GM18858 (cell line): Measurements from ENCODE around the gene APBB1IP.
"Not testable (repeated sequence)": the region's sequence is repeated elsewhere in the genome, so short reads cannot be mapped to it uniquely, and the experiment has no call there.

Experiments used
- ATAC-seq: cut with Tn5 transposase; IDR thresholded peaks from one replicate; pipeline ENCODE4 v1.9.1; 2021; ENCODE audit not compliant: unreplicated experiment

APBB1IP gene

DNA sequence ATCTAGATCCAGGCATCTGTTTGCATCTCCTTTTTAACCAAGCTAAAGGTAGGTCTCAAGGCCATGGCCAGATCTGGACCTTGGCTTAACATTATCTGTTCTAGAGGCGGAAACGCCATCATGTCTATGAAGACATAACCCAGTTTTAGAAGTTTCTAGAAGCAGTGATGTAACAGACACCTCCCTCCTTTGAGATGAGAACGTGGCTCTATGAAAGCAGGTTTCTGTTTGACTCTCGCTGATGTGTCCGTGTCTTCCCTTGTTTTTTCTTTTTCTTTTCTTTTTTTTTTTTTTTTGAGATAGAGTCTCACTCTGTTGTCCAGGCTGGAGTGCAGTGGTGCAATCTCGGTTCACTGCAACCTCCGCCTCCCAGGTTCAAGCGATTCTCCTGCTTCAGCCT lies 36.7 kb downstream of the APBB1IP start:
- ATAC-seq, result peak; percentile 23

DNA sequence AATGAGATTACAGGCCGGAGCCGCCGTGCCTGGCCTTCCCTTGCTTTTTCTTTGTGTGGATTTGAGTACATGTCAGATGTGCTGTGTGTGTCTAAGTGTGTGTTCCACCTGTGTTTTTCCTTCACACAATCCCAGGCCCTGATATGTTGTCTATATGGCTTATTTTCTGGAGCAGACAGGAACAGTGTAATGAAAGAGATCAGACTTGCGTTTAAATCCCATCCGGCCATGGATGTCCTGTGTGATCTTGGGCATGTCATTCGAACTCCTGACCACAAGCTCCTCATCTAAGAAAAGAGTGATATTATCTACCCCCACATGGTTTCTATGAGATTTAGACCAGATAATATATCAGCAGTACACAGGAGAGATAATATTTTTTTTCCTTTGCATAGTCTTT lies 37.2 kb downstream of the APBB1IP start:
- no peak for ATAC-seq

DNA sequence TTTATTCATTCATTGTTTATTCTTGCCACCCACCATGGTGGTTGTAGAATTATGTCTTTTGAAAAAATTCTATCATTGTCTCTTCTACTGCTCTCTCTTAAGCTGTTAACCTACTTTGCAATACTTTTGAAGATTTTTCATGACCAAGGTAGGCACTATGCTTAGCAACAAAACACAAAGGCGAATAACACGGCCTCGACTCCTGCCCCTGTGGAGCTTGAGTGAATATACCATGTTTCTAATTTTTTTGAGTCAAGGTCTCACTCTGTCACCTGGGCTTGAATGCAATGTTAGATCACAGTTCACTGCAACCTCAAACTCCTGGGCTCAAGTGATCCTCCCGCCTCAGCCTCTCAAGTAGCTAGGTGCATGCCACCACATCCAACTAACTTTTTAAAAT lies 39.4 kb downstream of the APBB1IP start:
- ATAC-seq, result no peak

DNA sequence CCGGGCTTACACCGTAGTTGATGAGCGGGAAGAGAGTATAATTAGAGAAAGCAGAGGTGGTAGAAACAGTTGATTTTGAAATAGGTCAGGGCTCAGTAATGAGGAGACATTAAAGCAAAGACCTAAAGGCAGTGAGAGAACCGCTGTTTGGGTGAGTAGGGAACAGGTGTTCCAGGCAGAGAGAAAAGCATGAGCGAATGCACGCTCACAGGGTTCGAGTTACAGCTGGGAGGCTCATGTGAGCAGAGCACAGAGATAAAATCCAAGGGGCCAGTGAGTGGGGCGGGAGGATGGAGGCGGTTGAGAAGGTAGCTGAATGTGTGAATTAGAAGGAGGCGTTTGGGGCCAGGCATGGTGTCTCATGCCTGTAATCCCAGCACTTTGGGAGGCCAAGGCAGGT lies 39.9 kb downstream of the APBB1IP start:
- no peak for ATAC-seq

DNA sequence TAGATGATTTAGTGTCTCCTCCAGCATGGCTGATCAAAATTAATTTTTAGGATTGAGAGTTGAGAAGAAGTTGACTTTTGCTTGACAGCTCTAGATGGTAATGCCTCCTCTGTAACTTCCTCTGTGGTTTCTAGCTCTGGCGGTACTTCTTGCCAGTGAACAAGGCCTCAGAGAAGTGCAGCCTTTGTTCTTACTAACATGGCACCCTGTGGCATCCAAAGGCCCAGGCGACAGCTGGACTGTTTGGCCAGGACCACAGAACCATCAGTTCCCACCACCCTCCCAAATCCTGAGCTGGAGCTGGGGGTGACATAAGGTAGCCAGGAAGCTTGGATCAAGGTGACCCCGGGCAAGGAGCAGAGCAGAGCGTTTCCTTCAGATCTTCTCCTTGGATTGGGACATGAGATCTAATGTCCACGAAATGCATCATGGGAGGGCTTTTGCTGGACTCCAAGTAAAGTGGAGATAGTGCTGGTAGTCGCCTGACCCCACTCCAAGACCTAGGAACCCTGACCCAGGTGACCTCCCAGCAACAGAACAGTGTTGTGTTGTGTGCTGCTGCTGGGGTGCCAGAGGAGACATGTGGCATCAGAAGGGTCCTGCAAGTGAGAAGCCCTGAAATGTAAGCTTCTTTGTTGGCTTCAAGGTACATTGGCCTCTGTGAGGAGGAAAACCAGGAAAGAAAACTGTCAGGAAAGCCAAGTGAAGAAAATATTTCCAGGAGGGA lies 41.8 kb downstream of the APBB1IP start:
- ATAC-seq, result no peak

DNA sequence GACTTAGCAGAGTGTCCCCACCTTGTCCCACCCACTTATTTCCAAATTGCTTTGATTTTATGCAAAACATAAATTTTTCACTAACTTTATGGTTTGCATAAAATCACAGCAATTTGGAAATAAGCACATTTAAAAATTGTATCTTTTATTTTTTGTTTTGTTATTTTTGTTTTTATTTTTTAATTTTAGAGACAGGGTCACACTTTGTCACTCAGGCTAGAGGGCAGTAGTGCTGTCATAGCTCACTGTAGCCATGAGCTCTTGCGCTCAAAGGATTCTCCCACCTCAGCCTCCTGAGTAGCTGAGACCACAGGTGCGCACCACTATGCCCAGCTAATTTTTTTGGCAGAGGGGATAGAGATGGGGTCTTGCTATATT lies 43.2 kb downstream of the APBB1IP start:
- no peak for ATAC-seq

DNA sequence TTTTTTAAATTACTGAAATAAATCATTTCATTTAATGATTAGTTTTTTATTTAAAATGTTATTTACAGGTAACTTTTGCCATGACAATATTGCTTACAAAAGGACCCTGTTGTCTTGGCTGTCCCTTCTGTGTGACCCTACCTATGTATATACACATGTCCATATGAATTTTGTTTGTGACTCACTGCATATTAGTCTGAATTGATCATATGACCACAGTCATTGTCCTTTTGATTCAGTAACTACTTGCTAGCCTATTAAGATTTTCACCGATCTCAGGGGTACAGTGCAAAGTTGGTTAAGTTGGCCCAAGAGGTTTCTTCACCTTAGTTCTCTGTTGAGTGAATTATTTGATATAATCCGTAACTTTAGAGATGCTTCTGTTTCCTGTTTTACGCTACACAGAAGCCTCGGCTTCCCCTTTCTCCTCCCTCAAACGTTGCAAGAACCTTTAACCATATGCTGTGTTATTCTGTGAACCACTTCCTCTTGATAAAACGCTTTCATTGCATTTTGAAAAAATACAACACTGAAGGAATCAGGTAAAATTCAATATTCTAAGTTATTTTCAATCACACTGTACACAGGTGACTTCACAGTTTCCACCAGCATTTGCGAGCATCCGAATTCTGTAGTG lies 43.9 kb downstream of the APBB1IP start:
- peak; percentile 40 for ATAC-seq

DNA sequence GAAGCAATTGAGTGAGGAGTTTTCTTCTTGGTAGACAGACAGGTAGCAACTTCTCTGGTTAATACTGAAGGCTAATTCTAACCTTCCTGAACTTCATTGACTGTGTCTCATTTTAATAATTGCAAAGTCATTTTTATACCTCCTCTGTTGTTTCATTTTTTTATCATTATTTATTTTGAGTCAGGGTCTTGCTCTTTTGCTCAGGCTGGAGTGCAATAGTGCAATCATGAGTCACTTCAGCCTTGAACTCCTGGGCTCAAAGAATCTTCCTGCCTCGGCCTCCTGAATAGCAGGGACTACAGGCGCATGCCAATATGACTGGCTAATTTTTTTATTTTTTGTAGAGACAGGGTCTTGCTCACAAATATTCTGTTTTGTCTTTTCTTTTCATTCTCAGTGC lies 45.4 kb downstream of the APBB1IP start:
- ATAC-seq, result no peak

DNA sequence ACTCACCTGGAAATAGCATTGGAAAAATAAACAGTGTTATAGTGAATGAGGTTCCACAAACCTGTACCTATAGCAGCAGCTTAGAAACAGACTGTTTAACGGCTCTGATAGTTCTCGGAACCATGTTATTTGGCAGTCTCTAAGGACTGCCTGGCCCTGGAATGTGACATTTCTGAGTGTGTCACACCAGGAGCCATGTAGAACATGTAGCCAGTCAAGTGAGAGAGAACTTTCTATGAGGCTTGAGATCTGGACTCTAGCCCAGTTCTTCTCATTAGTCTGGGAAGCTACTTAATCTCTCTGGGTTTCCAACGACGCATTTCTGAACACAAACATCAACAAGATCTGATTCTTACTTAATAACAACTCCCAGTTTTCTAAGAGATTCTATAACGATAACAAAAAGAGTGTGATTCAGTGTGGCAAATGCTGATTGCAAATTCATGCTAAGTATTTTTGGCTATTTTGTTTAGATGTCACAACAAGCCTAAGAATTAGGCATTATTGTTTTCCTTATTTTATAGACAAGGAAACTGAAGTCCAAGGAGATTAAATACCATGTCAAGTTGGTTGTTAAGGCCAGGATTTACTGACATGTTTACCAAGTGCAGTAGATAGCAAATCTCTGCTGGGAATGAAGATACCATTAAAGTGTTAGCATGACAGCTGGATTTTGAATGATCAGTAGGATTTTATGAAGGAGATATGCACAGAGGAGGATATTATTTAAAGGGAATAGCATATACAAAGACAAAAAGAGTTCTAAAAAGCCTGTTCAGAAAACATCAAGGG lies 47.2 kb downstream of the APBB1IP start:
- ATAC-seq, result no peak

DNA sequence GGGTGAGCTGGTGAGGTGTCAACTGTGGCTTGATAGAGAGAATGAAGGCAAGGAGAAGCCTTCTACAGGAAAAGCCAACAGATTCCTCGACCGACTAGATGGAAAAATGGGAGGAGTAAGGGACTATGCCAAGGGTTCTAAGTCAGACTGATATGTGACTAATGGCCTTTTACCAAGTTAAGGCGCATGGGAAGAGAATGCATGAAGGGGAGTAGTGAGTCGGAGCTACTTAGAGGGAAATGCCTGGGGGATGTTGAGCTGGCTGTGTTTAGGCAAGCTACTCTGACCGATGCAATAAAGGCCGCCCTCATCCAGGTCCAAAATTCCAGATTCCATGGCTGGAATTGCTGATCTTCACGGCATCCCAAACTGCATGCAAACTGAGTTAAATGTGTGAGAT lies 48.2 kb downstream of the APBB1IP start:
- no peak for ATAC-seq

DNA sequence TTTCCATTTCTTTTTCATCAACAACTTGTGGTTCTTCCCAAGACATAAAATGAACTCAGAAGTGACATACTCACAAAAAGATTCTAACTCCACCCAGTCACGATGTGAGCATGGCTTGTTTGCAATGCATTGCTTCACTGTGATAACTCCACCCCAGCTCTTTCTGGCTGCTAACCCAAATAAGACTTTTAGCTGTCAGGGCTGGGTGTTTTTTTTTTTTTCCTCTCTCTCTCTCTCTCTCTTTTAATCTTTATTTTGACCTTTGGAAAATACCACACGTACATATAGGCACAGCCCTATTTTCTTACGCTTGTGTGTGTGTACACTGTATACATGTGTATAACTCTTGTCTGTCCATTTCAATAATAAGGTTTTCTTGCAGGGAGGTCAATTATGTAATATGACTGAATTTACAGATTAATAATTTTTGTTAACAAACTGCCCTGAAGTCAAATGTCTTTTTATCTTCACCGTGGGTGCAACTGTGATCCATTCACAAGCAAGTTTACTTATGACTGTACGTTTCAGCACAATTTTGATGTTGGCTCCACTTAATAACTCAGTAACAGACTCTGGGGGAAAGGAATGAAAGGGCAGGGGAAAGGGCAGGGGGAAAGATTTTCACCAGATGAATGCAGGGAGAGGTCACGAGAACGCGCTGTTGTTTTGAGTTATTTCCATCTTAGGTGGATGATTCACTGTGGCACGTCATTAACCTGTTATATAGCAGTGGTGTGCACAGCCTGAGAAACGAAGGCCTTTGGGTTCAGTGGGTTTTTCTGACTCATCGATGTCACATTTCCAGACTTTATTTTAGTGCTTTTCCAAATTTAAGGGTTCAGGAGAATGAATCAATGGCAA lies 49.1 kb downstream of the APBB1IP start:
- ATAC-seq, result peak; percentile 87

DNA sequence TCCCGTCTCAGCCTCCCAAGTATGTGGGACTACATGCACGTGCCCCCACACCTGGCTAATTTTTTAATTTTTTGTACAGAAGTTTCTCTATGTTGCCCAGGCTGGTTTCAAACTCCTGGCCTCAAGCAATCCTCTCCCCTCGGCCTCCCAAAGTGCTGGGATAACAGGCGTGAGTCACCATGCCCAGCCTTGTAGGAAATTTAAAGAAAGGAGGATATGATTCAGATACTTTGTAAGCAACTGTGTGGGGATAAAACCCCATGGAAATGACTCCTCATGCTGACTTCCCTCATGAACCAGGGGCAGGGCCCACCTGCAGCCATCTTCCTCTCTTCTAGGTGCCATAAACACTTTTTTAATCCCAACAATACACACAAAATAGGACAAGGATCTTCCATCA lies 50.2 kb downstream of the APBB1IP start:
- ATAC-seq, result no peak

DNA sequence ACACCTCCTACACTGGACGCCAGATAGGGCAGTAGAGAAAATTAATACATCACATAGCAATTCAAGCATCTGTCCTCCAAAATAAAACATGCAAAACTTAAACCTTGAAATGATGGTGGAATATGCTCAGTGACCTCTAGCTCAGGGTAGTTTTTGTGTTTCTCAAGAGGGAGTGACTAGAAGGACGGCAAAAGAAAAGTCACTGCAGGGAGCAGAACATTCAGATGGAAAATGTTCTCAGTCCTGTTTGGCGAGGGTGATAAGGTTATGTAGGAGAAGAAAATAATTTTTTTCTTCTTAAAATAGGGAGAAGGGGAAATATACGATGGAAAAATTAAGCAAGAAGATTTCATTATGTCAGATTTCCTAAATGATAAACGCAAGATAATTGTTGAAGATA lies 50.9 kb downstream of the APBB1IP start:
- no peak for ATAC-seq

DNA sequence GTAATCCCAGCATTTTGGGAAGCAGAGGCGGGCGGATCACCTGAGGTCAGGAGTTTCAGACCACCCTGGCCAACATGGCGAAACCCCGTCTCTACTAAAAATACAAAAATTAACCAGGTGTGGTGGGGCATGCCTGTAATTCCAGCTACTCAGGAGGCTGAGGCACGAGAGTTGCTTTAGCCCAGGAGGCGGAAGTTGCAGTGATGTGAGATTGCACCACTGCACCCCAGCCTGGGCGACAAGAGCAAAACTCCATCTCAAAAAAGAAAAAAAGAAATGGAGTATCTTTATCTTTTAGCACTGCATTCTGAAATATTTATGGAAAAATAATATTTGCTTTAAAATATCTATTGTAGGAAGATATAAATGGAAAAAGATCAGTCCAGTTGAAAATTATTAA lies 52.2 kb downstream of the APBB1IP start:
- ATAC-seq, result not testable (repeated sequence)

DNA sequence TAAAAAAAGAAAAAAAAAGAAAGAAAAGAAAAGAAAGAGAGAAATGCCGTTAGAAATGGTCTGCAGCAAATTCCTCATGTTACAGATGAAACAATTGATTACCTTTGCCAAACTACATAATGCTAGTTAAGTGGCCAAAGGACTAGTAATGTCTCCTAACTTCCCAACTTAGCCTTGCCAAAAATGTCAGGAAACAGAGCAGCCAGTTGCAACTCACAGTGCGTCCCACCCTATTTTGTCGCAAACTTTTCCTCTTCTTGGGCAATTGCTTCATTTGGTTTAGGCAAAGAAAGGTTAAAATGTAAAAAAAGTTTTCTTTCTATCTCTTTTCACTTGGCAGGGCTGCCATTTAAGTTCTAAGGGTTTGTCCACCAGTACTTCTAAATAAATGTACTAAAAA lies 53.1 kb downstream of the APBB1IP start:
- no peak for ATAC-seq

DNA sequence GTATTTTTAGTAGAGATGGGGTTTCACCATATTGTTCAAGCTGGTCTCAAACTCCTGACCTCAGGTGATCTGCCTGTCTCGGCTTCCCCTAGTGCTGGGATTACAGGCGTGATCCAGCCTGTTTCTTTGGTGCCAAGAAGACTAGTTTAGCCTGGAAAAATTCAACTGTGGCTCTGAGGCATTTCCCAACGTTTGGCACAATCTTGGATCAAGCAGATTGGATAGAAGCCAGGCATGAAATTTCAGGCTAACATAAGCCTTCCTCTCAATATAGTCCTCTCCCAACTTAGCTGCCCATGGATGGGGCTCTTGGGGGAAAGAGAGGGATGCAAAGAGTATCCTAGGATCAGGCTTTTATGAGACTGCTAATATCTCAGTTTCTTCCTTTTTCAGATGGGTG lies 53.8 kb downstream of the APBB1IP start:
- ATAC-seq, result no peak

DNA sequence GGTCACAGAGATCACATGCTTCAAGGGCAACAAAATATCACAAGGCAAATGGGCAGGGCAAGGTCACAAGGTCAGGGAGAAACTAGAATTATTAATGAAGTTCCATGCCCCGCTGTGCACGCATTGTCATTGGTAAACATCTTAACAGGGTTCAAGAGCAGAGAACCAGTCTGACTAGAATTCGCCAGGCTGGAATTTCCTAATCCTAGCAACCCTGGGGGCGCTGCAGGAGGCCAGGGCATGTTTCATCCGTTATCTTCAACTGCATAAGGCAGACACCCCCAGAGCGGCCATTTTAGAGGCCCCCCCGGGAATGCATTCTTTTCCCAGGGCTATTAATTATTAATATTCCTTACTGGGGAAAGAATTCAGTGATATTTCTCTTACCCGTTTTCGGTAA lies 54.6 kb downstream of the APBB1IP start:
- ATAC-seq, result not testable (repeated sequence)

DNA sequence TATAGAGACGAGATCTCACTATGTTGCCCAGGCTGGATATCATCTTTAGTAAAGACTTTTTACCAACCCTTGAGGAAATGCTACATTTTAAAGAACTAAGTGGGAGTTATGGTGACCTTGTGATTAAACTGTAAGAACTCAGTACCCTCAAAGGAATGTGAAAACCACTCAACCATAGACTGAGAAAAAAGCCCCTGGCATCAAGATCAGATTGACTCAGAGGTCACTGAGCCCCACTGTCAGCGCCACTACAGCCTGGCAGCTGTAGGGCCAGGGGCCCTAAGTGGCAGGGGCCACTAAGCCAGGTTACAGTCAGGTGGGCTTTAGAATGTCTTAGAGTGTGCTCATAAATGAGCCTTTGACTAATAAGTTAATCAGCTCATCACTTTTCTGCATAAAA lies 55.9 kb downstream of the APBB1IP start:
- ATAC-seq, result no peak

DNA sequence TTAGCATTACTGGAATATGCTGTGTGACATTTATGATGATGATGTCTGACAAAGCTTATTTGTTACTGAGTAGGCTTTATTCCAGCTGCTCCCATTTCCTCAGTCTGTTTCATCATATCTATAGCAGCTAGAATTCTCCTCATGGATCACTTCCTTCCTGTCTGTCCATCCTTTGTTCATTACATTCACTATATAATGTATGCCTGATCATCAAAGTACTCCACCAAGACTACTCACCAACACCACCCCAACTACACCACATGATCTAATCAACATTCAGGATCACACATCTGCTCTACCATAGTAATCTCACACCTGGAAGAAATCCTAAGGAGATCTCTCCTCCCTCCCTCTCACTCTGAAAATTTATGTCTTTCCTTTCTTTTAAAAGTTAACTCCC lies 61.3 kb downstream of the APBB1IP start:
- no peak for ATAC-seq

DNA sequence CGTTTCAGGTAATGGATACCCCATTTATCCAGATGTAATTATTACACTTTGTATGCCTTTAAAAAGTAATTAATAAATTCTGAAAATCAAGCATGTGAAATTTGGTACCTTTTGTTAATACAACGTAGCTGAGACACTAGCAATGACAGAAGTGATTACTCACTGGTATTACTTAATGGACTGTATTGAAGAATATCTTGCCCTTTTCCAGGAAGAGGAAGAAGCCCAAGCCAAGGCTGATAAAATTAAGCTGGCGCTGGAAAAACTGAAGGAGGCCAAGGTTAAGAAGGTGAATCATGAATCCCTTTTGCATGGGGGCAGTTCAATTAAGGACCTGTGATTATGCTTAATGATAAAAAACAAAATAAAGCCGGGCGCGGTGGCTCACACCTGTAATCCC lies 64.8 kb downstream of the APBB1IP start:
- no peak for ATAC-seq

DNA sequence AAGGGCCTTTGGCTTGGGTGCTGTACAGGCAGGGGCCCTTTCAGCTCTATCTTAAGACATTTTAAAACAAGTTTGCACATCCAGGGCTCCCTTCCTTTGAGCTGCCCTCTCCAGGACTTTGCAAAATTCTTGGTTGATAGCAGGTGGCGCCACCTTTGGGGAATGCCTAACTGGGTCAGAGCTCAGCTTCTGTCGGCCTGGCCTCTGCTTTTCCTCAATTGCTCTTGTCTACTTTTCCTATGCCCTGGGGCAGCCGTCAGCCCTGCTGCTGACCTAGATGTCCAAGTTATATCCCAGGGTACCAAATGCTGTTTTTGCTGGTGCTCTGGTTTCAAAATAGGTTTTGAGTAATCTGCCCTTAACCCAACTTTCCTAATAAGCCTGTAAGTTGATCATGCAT lies 65.8 kb downstream of the APBB1IP start:
- ATAC-seq, result no peak
